Measurements from ENCODE around the gene LRP1B. TPM values are rescaled to one million over a fixed set of nuclear protein-coding genes. Genes with fewer than 3 reads are reported as not detected.

The LRP1B gene
- total RNA-seq, 2 donors from 2014 or later, result 0.91 to 1.2 TPM

- Histone ChIP-seq H3K36me3 (no peaks in the 10 kb centered on the region), H3K27ac (no peak overlapping the region), H3K4me3 (no peak overlapping the region), H3K9me3 (no peaks in the 10 kb centered on the region), H3K4me1 (replicated peaks) (no peaks in the 10 kb centered on the region), H3K27me3 (replicated peaks; ENCODE audit: insufficient read depth) (no peaks in the 10 kb centered on the region)
- WGBS, result 81% methylated on average over 3 of the region's 3 CpGs
- TF ChIP-seq, protein P1, sequence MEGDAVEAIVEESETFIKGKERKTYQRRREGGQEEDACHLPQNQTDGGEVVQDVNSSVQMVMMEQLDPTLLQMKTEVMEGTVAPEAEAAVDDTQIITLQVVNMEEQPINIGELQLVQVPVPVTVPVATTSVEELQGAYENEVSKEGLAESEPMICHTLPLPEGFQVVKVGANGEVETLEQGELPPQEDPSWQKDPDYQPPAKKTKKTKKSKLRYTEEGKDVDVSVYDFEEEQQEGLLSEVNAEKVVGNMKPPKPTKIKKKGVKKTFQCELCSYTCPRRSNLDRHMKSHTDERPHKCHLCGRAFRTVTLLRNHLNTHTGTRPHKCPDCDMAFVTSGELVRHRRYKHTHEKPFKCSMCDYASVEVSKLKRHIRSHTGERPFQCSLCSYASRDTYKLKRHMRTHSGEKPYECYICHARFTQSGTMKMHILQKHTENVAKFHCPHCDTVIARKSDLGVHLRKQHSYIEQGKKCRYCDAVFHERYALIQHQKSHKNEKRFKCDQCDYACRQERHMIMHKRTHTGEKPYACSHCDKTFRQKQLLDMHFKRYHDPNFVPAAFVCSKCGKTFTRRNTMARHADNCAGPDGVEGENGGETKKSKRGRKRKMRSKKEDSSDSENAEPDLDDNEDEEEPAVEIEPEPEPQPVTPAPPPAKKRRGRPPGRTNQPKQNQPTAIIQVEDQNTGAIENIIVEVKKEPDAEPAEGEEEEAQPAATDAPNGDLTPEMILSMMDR (IDR thresholded peaks at IDR 0.05), result no peak
- TF ChIP-seq POLR2A (IDR thresholded peaks at IDR 0.05), result no peak
- no peak for TF ChIP-seq POLR2AphosphoS5 (IDR thresholded peaks at IDR 0.05)
- intact Hi-C loops (cut with DNase I), result no loop called here
- DNase-seq (ENCODE audit: low spot score), result no peak
Observed at GRCh38 chr2:140639628-140640027, 1491.2 kb downstream of the LRP1B start.

- DNase-seq (ENCODE audit: low spot score), result no peak
- TF ChIP-seq POLR2A (IDR thresholded peaks at IDR 0.05), result no peak
- no peak for TF ChIP-seq POLR2AphosphoS5 (IDR thresholded peaks at IDR 0.05)
- TF ChIP-seq, protein P1 (IDR thresholded peaks at IDR 0.05), result no peak
- no peak overlapping the region for H3K4me3 ChIP-seq
- H3K36me3 ChIP-seq, result no peaks in the 10 kb centered on the region
- 78% methylated on average over 4 of the region's 4 CpGs for WGBS
- H3K27ac ChIP-seq, result no peak overlapping the region
- no peaks in the 10 kb centered on the region for H3K4me1 ChIP-seq (replicated peaks)
- intact Hi-C loops (cut with DNase I), result no loop called here
- no peaks in the 10 kb centered on the region for H3K27me3 ChIP-seq (replicated peaks; ENCODE audit: insufficient read depth)
- H3K9me3 ChIP-seq, result no peaks in the 10 kb centered on the region
Observed at GRCh38 chr2:140630557-140630956, 1500.3 kb downstream of the LRP1B start.

DNA sequence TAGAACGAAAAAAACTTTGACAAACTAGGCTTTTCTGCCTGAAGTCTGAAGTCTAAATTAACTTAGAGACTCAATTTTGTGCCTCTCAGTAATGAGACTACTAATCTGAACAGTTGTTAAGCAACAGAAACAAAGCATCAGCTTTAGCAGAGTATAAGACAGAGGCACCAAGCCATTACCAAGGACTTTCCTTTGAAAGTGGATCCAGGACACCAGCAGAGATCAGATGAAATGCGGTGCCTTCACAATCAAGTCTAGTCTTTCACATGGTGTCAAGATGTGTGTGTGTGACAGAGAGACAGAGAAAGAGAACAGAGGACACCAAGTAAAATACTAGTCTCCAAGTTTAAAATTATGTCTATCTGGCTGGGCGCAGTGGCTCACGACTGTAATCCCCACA, 1502.9 kb downstream of the LRP1B start:
- H3K36me3 ChIP-seq, result no peaks in the 10 kb centered on the region
- no peak overlapping the region for H3K27ac ChIP-seq
- H3K9me3 ChIP-seq, result no peaks in the 10 kb centered on the region
- TF ChIP-seq POLR2AphosphoS5 (IDR thresholded peaks at IDR 0.05), result no peak
- no peak for TF ChIP-seq POLR2A (IDR thresholded peaks at IDR 0.05)
- TF ChIP-seq, protein P1 (IDR thresholded peaks at IDR 0.05), result no peak
- H3K4me3 ChIP-seq, result no peak overlapping the region
- H3K4me1 ChIP-seq (replicated peaks), result no peaks in the 10 kb centered on the region
- no peak for DNase-seq (ENCODE audit: low spot score)
- no peaks in the 10 kb centered on the region for H3K27me3 ChIP-seq (replicated peaks; ENCODE audit: insufficient read depth)
- intact Hi-C loops (cut with DNase I), result no loop called here
- 95% methylated on average over 4 of the region's 4 CpGs for WGBS

DNA sequence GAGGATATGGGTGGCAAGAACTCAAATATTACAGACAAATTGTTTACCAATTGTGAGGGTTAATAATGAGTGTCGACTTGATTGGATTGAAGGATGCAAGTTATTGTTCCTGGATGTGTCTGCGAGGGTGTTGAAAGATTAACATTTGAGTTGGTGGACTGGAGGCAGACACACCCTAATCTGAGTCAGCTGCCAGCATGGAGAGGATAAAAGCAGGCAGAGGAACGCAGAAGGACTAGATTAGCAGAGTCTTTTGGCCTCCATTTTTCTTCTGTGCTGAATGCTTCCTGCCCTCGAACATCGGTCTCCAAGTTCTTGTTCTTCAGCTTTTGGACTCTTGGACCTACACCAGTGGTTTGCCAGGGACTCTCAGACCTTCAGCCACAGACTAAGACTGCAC, 1503.7 kb downstream of the LRP1B start:
- 91% methylated on average over 5 of the region's 5 CpGs for WGBS
- Histone ChIP-seq H3K36me3 (no peaks in the 10 kb centered on the region), H3K27ac (no peak overlapping the region), H3K27me3 (replicated peaks; ENCODE audit: insufficient read depth) (no peaks in the 10 kb centered on the region), H3K9me3 (no peaks in the 10 kb centered on the region), H3K4me3 (no peak overlapping the region), H3K4me1 (replicated peaks) (no peaks in the 10 kb centered on the region)
- intact Hi-C loops (cut with DNase I), result no loop called here
- no peak for TF ChIP-seq POLR2AphosphoS5 (IDR thresholded peaks at IDR 0.05)
- TF ChIP-seq, protein P1 (IDR thresholded peaks at IDR 0.05), result no peak
- no peak for TF ChIP-seq POLR2A (IDR thresholded peaks at IDR 0.05)
- DNase-seq (ENCODE audit: low spot score), result no peak

DNA sequence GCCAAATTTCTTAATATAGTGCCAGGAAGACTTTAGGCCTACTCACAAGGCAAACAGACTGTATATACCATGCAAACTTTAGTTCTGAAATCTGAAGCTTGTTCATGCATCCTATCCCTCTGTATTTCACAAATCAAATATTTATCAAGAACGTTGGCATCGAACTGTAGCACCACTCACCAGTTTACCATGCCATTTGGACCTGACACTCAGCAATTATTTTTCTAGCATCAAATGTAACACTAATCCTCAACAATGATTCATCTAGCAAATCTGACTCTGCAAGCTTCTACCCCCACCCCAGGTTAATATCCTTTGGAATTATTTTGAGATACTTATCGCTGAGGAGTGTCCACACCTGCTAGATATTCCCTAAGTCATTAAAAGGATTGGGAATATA, 1506.6 kb downstream of the LRP1B start:
- Histone ChIP-seq H3K36me3 (no peaks in the 10 kb centered on the region), H3K27me3 (replicated peaks; ENCODE audit: insufficient read depth) (no peaks in the 10 kb centered on the region), H3K4me3 (no peak overlapping the region), H3K27ac (no peak overlapping the region), H3K4me1 (replicated peaks) (no peaks in the 10 kb centered on the region), H3K9me3 (no peaks in the 10 kb centered on the region)
- intact Hi-C loops (cut with DNase I), result no loop called here
- DNase-seq (ENCODE audit: low spot score), result no peak
- no peak for TF ChIP-seq POLR2AphosphoS5 (IDR thresholded peaks at IDR 0.05)
- TF ChIP-seq, protein P1 (IDR thresholded peaks at IDR 0.05), result no peak
- TF ChIP-seq POLR2A (IDR thresholded peaks at IDR 0.05), result no peak
- 71% methylated on average over 3 of the region's 3 CpGs for WGBS
